EH (cell line): ENCODE measurements around the gene ERCC1.
"Not testable (repeated sequence)": the region's sequence is repeated elsewhere in the genome, so short reads cannot be mapped to it uniquely, and the experiment has no call there.

Experiments
- DNase-seq: peaks from one replicate; pipeline ENCODE4 v3.0.0-alpha.2; 2015; ENCODE audit warnings: low read depth

ERCC1 gene

GRCh38 chr19:45455707-45456499 lies 32.2 kb upstream of the ERCC1 start:
- DNase-seq, result peak; percentile 99

- DNase-seq, result no peak
Measured at GRCh38 chr19:45451850-45452387, 28.2 kb upstream of the ERCC1 start.

- DNase-seq, result peak; percentile 78
Measured at GRCh38 chr19:45451131-45451849, 27.6 kb upstream of the ERCC1 start.

GRCh38 chr19:45450012-45450333 lies 26.3 kb upstream of the ERCC1 start:
- DNase-seq, result no peak

GRCh38 chr19:45448887-45449299 lies 25.2 kb upstream of the ERCC1 start:
- DNase-seq, result peak; percentile 20

GRCh38 chr19:45448425-45448756 lies 24.7 kb upstream of the ERCC1 start:
- DNase-seq, result no peak

- no peak for DNase-seq
Measured at GRCh38 chr19:45446944-45447343, 23.2 kb upstream of the ERCC1 start.

- peak; percentile 55 for DNase-seq
Measured at GRCh38 chr19:45446295-45446694, 22.6 kb upstream of the ERCC1 start.

- DNase-seq, result no peak
Measured at GRCh38 chr19:45445139-45445538, 21.4 kb upstream of the ERCC1 start.

GRCh38 chr19:45444318-45445041 lies 20.8 kb upstream of the ERCC1 start:
- peak; percentile 86 for DNase-seq

GRCh38 chr19:45443462-45444317 lies 20.0 kb upstream of the ERCC1 start:
- peak; percentile 96 for DNase-seq

- peak; percentile 68 for DNase-seq
Measured at GRCh38 chr19:45442778-45443461, 19.2 kb upstream of the ERCC1 start.

- no peak for DNase-seq
Measured at GRCh38 chr19:45442408-45442777, 18.7 kb upstream of the ERCC1 start.

GRCh38 chr19:45440873-45441654 lies 17.3 kb upstream of the ERCC1 start:
- peak; percentile 76 for DNase-seq

GRCh38 chr19:45440259-45440638 lies 16.5 kb upstream of the ERCC1 start:
- no peak for DNase-seq

GRCh38 chr19:45439569-45440258 lies 16.0 kb upstream of the ERCC1 start:
- DNase-seq, result peak; percentile 90

- DNase-seq, result no peak
Measured at GRCh38 chr19:45439190-45439568, 15.5 kb upstream of the ERCC1 start.

GRCh38 chr19:45437328-45437727 lies 13.6 kb upstream of the ERCC1 start:
- no peak for DNase-seq

GRCh38 chr19:45432543-45432942 lies 8.8 kb upstream of the ERCC1 start:
- not testable (repeated sequence) for DNase-seq

GRCh38 chr19:45431008-45431407 lies 7.3 kb upstream of the ERCC1 start:
- peak; percentile 39 for DNase-seq
